Activated CD8-positive, alpha-beta memory T cell treated with anti-CD3 and anti-CD28 coated beads, Interleukin-2, amount 50 U/mL, for 1 hour (primary cell): ENCODE results near the gene FCN2.

Experiments used
- DNase-seq: peaks from one replicate; pipeline ENCODE4 v3.0.0-alpha.2; 2020; ENCODE audit errors: extremely low read depth

FCN2 gene

GRCh38 chr9:134880484-134881312 is at the start of gene FCN2:
Gene FCN2 (plus strand): TSS chr9:134880810. CDS start chr9:134880822, 12 bp downstream.
- DNase-seq = no peak

DNA sequence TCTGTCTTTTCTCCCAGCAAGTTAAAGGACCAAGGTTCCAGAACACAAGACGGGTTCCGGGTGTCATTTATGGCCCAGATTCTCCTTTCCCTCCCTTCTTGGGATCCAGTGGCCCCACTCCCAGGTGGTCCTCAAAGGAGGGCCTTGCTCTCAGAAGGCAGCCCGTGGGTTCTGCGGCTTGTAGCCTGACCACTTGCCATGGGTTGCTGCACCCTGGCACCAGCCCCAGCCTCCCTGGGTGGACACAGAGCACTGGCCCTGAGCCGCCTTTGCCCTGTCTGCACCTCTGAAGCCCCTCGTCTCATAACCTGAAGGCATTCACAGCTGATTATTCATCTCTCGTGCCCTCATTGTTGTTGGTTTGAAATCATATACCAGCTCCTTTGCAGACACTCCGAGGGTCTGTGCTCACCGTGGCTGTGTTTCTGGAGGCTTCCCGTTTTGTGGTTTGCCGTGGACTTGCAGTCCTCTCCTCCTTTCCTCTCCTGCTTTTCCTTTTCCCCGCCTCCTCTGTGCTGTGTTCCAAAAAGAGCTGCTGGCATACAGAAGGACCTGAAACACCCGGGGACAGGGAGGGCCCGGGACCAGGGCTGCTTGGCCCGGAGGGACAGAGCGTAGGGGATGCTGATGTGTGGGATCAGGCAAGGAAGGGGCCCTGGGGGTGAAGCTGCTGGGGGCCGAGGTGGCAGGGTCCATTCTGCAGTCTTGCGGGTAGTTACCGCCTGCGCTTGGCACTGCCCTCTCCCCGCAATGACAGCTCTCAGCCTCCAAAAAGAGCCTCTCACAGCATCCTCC is 49.5 kb upstream of the FCN2 start:
- DNase-seq = no peak

DNA sequence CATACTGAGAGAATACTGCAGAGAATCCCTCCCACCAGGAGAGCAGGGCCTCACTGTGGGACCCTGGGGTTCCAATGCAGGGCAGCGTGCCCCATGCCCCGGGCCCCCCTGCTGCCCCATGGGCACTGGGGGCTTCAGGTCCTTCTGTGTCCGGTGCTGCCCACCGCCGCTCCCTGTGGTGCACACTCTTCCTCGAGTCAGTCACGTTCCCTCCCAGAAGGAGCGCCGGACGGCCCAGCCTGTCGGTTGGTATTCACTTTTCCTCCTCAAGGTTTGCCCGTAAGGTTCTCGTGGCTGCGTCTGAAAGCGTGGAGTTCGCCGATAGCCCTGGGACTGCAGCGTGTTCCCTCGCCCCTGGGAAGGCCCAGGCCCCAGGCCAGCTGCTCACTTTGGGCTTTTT is 48.1 kb upstream of the FCN2 start:
- DNase-seq = no peak

DNA sequence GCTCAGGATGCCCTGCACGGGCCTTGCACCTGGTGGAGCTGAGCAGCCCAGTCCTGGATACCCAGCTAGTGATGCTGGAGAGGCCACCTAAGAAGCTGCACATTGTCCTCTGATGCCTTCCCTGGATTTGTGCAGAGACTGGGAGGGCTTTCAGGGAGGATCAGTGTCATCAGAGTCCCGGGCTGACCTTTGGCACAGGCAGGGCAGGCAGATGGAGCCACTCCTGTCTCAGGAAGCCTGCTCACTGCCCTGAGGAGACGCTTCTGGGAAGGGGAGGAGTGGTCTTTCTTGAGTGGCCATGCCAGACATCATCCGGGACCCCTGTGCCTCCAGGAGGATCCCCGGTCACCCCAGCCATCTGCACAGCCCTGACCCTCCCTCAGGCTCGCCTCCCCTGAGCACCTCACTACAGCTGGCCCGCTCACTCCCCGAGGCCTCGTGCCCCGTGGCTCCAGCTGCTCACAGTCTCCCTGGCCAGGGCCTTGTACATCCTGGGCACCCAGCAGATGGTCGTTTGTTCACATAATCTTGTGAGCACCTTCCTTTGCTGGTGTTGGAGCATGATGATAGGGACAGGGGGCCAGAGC is 47.2 kb upstream of the FCN2 start:
- no peak for DNase-seq

DNA sequence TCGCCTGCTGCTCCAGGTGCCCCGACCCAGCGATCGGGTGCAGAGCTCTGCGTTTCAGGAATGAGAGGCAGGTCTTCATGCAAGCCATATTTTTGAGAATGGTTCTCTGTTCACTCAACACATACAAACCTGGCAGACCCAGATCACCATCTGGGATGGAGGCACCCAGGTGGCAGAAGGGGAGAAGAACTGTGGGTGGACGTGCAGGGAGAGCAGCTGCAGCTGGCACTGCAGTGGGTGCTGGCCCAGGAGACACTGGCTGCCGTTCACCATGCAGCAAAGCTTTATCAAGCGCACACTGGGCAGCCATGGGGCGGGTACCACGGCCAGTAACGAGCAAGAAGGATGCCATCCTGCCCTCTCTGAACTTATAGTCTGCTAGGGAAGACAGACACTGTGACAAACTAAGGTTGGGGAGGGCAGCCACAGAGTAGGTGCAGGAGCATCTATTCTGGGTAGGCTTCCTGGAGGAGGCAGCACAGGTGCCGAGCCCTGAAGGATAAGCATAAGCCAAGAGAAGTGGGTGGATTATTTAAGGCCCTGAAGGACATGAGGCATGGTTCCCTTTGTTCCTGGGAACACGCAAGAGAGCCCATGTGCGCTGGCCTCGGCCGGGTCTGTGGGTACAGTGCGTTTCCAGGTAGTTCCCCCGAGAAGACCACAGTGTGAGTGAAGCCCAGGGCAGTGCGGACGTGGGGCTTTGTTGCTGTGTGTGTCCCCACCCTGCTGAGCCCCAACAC is 46.2 kb upstream of the FCN2 start:
- DNase-seq = no peak

GRCh38 chr9:134834957-134835419 is 45.6 kb upstream of the FCN2 start:
- no peak for DNase-seq

- no peak for DNase-seq
Observed at GRCh38 chr9:134835448-134835847, 45.2 kb upstream of the FCN2 start.

- no peak for DNase-seq
Observed at GRCh38 chr9:134835987-134836386, 44.6 kb upstream of the FCN2 start.

DNA sequence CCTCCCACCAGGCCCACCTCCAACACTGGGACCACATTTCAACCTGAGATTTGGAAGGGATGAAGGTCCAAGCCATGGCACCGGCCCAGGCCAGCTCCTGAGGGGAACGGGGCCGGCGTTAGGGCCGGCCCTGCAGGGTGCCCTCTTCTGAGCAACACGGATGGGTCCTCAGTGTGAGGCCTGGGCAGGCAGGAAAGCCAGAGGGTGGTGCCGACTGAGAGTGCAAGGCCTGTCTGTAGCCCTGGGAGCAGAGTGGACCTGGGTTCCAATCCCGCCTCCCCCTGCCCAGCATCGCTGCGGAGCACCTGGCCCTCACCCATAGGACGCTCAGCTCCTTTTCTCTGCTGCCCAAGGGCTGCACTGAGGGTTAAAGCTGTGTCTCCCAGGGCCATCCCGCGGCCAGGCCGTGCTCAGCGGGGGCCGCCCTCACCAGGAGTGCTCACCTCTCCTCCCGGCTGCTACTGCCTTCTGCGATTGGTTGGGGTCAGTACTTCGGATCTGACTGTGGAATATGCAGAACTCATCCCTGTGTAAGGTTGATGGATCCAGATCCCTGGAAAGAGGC is 44.1 kb upstream of the FCN2 start:
- DNase-seq = no peak

DNA sequence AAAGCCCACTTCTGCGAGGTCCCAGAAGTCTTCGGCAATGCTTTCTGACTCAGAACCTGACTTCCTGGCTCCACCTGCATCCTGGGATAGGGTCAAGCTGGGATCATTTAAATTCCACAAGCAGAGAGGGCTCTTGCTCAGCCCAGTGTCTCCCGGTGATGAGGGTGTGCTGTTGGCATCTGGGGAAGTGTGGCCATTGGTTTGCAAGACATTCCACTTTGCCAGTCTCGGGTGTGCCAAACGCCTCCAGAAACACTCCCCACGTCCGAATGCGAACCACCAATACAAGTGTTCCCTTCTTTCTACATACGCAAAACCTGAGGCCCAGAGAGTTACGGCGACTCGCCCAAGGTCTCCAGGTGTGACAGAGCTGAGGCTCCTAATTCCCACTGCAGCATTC is 43.1 kb upstream of the FCN2 start:
- DNase-seq = no peak

DNA sequence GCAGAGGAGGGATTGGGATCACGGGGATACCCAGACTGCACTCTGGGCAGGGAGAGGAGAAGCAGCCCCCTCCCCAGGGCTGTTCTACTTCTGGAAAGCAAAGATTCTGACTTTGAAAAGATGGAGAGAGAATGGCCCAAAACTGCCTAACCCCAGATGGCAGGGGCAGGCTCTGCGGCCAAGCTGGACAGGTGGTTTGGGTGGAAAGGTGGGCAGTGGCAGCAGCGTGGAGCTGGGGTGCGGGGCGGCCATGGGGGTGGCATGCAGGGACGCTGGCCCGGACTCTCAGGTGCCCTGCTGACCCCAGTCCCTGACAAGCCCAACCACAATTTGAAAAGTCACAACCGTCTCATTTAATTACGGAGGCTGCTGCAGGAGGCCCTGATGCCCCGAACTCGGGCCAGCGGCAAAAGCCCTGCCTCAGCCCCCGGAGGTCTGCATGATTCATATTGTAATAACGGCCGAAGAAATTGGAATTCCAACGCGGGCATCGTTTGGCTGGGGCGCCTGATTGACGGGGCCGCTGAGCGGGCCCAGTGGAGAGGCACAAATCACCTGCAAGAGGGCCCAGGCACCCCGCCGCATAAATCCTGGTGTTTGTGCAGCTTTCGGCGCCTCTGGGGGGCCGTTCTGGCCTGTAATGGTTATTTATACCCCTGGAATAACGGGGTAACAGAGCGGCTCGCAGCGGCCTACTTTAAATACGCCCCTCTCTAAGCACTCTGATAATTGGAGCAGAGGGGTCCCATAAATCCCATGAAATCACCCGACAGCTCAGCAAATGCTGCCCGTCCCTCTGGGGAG is 41.8 kb upstream of the FCN2 start:
- no peak for DNase-seq

DNA sequence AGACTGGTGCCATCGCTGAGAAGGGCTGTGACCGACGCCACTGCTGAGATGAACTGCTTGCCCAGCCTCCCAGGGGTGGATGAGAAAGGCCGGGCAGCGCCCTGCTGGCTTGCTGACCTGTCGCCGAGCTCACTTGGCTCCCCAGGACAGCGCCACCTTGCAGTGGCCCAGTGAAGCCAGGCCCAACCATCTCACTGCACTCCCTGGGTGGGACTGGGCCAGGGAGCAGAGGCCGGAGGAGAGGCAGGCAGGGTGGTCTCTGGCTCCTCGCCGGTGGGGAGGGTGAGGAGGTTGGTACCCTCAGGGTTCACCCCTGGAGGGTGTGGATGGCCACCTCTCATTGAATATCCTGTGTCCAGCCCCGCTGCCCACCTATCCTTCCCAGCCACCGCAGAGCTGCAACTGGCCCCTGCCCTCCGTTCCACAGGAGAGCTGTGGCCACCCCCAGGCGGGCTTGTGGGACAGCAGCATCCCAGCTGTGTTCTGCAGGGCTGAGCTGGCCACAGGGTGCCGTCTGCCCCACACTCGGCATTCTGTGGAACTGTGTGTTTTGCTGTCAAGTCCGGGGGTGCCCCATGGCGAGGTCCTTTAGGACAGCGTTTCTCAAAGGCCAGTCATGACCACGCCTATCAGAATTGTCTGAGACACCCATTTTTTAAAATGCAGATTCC is 41.0 kb upstream of the FCN2 start:
- DNase-seq = no peak

DNA sequence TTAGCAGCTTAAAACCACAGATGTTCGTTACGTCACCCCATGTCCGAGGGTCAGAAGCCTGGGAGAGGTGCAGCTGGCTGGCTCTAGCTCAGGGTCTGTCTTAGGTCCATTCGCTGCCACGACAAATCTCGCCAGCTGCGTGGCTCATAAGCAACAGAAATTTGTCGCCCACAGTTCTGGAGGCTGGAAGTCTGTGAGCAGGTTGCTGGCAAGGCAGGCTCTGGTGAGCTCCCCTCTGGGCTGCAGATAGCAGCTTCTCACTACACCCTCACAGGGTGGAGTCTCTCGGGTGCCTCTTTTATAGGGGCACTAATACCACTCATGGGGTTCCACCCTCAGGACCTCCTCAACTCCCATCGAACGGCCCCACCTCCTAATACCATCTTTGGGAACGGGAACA is 40.1 kb upstream of the FCN2 start:
- no peak for DNase-seq

DNA sequence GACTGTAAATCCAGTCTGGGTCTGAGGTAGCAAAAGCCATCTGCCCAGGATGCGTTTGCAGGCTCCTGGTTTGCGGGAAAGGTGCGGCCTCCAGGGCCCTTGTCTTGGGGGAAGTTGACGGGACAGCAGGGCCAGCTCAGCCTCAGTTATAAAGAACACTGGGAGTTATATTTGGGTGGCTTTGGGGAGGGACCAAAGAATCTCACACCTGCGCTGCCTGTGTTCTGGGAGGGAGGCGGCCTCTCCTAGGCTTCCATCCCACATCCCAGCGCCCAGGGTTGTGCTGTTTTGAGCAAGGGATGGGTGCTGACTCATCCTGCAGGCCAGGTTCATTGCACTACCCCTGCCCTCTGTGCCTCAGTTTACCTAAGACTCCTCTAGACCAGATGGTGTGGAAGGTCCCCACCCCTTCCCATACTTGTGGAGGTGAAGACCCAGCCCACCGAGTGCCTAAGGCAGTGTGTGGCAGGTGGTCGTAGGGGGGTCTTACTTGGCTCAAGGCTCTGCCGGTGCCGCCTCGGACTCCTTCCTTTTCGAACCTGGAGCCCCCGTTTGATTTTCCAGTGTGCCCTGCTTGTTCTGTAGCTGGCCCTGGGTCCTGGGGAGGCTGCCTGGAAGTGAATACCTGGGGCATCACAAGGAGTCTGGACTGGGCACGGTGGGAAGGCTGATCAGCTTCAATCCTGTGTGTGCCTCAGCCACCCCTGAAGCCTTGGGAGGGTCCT is 39.3 kb upstream of the FCN2 start:
- DNase-seq = no peak

DNA sequence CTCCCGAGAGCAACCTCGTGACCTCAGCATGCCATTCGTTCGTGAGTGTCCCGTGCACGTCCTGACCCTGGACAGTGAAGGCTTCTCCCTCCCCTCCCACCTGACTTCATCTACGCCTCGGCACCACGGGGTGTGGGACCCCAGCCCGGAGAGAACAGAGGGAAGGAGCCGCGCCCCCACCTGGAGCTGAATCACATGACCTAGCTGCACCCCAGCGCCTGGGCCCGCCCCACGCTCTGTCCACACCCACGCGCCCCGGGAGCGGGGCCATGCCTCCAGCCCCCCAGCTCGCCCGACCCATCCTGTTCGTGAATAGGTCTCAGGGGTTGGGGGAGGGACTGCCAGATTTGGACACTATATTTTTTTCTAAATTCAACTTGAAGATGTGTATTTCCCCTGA is 38.3 kb upstream of the FCN2 start:
- DNase-seq = no peak

DNA sequence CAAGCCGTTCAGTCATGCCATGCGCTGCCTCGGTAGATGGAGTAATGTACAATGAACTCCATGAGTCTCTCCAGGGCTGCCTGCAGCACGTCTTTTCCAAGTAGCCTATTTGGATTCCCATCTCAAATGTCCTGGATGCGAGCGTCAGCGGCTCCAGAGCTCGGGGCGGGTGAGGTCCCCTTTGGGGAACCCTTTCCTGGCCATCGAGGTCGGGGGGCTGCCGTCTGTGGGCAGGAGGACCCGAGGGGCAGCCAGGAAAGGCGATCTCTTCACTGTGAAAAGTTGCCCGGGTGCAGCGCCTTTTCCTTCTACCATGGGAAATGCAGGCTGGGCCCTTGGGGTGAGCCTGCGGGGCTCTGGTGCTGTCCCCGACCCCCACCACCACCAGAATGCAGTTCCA is 36.9 kb upstream of the FCN2 start:
- DNase-seq = no peak

DNA sequence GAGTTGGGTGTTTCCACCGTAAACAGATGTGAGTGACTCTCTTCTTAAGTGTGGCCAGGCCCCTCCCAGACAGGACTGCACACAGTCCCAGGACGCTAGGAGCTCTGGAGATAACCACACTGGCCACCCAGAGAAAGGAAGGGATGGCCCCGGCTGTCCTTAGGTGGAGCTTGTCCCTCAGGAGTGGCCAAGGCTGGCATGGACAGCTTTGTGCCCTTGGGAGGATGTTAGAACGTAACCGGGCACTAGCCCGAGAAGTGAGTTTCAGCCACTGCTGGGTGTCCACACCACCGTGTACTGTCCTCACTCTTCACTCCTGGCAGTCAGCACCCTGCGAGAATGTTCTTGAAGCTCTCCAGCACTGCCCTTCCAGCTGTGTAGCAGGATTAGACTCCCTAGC is 35.8 kb upstream of the FCN2 start:
- no peak for DNase-seq

GRCh38 chr9:134846187-134846586 is 34.4 kb upstream of the FCN2 start:
- DNase-seq = no peak

GRCh38 chr9:134846699-134847098 is 33.9 kb upstream of the FCN2 start:
- DNase-seq = no peak

- DNase-seq = no peak
Observed at GRCh38 chr9:134847138-134847537, 33.5 kb upstream of the FCN2 start.
